ENCODE measurements around the gene ZNF516.

GRCh38 chr18:76384114-76384790 lies 110.8 kb downstream of the ZNF516 start:
- TF ChIP-seq GLI4 (CRISPR knock-in tag; IDR thresholded peaks at IDR 0.05; ENCODE audit: borderline replicate concordance) (no peak), NFYB (CRISPR knock-in tag; IDR thresholded peaks at IDR 0.05) (no peak), CTCF (CRISPR knock-in tag; IDR thresholded peaks at IDR 0.05) (no peak), ATF7-NPFF (CRISPR knock-in tag; IDR thresholded peaks at IDR 0.05; ENCODE audit: low read depth) (no peak)
